Progenitor cell of endocrine pancreas (in vitro differentiated cells): ENCODE data around the gene ANKRD33. TPM values are rescaled to one million over a fixed set of nuclear protein-coding genes. Genes with fewer than 3 reads are reported as not detected.
"Not testable (repeated sequence)": the region's sequence is repeated elsewhere in the genome, so short reads cannot be mapped to it uniquely, and the experiment has no call there.

Experiments
- DNase-seq: peaks from one replicate; pipeline ENCODE4 v3.0.0; 2021; ENCODE audit warnings: low spot score; ENCODE audit not compliant: unreplicated experiment
- H3K27ac Mint-ChIP-seq: 2 replicates; pipeline ENCODE4 v1.8.0; 2021; ENCODE audit warnings: mild to moderate bottlenecking, moderate library complexity, mixed read lengths
- H3K27me3 Mint-ChIP-seq: 2 replicates; pipeline ENCODE4 v1.8.0; 2021; ENCODE audit warnings: mixed read lengths
- H3K36me3 Mint-ChIP-seq: 2 replicates; pipeline ENCODE4 v1.8.0; 2022; ENCODE audit warnings: mixed read lengths; ENCODE audit not compliant: insufficient read depth
- H3K4me1 Mint-ChIP-seq: 2 replicates; pipeline ENCODE4 v1.8.0; 2021; ENCODE audit warnings: low read depth, mixed read lengths
- H3K4me3 Mint-ChIP-seq: 2 replicates; pipeline ENCODE4 v1.8.0; 2021; ENCODE audit warnings: low read depth, mild to moderate bottlenecking, moderate library complexity, mixed read lengths
- H3K9me3 Mint-ChIP-seq: 2 replicates; pipeline ENCODE4 v1.8.0; 2021; ENCODE audit warnings: low read depth, mixed read lengths
- total RNA-seq: library from RNA; stranded (reverse); gene quantifications from 2 replicates; pipeline ENCODE4 v1.2.1, GENCODE V29; 2021
- TF ChIP-seq, protein P1 (sequence below): fragments of 200-600 bp; sonication (generic); IDR thresholded peaks from one replicate; pipeline ENCODE4 v1.5.0; 2021; ENCODE audit warnings: antibody characterized with exemption, mild to moderate bottlenecking; ENCODE audit not compliant: unreplicated experiment

Gene ANKRD33
- total RNA-seq, 1 donor from 2014 or later, result 0.14 TPM

DNA sequence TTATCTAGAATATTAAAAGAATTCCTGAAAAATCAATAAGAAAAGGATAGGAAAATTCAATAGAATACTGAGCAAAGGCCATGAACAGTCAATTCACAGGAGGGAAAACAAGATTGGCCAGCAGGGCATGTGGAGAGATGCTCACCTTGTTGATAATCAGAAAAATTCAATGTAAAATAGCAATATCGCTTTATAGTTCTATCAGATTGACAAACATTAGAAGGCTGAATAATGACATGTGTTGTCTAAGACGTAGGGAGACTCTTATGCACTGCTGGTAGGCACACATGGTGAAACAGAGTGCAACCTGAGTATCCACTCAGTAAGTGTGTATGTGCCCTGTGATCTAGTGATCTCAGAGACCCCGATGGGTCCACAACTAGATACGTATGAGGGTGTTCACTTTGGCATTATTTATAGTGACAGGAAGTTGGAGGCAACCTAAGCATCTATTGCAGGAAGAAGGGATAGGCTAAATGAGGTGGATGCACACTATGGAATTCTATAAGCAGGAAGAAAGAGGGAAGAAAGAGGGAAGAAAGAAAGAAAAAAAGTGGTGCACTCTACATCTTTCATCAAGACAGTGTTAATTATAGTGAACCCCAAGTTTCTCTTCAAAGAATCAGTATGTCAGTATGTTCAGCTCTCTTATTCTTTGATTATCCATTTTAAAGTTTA, 3.8 kb upstream of the ANKRD33 start:
- no peak overlapping the region for H3K4me3 Mint-ChIP-seq
- H3K4me1 Mint-ChIP-seq, result no peaks in the 10 kb centered on the region
- no peak for DNase-seq
- H3K27ac Mint-ChIP-seq, result no peak overlapping the region
- H3K36me3 Mint-ChIP-seq, result no peaks in the 10 kb centered on the region
- H3K27me3 Mint-ChIP-seq, result peaks cover 15% of the 10 kb centered on the region
- TF ChIP-seq, protein P1, sequence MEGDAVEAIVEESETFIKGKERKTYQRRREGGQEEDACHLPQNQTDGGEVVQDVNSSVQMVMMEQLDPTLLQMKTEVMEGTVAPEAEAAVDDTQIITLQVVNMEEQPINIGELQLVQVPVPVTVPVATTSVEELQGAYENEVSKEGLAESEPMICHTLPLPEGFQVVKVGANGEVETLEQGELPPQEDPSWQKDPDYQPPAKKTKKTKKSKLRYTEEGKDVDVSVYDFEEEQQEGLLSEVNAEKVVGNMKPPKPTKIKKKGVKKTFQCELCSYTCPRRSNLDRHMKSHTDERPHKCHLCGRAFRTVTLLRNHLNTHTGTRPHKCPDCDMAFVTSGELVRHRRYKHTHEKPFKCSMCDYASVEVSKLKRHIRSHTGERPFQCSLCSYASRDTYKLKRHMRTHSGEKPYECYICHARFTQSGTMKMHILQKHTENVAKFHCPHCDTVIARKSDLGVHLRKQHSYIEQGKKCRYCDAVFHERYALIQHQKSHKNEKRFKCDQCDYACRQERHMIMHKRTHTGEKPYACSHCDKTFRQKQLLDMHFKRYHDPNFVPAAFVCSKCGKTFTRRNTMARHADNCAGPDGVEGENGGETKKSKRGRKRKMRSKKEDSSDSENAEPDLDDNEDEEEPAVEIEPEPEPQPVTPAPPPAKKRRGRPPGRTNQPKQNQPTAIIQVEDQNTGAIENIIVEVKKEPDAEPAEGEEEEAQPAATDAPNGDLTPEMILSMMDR, result no peak
- H3K9me3 Mint-ChIP-seq, result peaks cover 6% of the 10 kb centered on the region

DNA sequence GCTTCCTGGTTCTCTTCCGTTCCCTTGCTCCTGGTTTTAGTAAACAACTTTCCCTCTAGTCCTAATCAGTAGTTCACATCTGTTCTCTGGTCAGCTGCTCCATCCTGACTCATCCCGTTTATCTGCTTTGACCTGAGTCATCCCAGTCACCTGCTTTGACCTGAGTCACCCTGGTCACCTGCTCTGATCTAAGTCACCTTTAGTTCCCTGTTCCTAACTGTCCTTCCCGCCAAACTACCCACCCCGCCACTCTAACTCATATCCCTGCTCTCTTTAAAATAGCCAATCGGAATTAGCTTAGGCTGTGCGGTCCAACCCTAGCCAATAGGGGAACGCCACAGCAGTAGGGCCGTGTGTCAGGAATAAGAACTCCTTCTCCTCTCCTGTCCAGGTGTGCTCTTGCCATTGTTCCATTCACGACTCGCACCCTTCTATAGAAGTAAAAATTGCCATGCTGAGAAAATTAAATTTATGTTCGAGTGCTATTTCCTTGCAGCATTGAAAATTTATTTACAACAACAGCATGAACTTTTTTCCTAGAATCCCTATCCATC, 3.1 kb upstream of the ANKRD33 start:
- TF ChIP-seq, protein P1, result no peak
- Mint-ChIP-seq H3K36me3 (no peaks in the 10 kb centered on the region), H3K9me3 (peaks cover 6% of the 10 kb centered on the region), H3K27me3 (peaks cover 15% of the 10 kb centered on the region), H3K27ac (no peak overlapping the region), H3K4me1 (no peaks in the 10 kb centered on the region), H3K4me3 (no peak overlapping the region)
- DNase-seq, result no peak

DNA sequence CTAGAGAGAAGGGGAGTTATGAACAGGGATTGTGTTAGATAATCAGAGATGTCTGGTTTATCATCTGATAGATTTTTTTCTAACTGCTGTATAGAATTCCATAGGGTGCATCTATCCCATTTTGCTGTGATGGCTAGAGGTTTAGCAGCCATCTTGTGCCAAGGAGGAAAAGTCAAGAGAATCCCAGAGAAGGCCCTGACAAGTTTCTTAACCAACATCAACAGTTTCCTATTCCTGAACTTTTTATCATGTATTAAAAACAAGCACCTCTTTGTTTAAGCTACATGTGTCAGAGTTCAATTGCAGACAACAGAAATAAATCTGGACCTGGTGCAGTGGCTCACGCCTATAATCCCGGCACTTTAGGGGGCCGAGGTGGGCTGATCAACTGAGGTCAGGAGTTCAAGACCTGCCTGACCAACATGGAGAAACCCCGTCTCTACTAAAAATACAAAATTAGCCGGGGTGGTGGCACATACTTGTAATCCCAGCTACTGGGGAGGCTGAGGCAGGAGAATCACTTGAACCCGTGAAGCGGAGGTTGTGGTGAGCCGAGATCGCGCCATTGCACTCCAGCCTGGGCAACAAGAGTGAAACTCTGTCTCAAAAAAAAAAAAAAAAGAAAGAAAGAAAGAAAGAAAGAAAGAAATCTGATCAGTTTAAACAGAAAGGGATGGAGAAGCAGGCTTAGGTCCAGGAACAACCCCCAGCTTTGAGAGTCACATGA, 2.4 kb upstream of the ANKRD33 start:
- not testable (repeated sequence) for H3K36me3 Mint-ChIP-seq, DNase-seq, H3K4me3 Mint-ChIP-seq, H3K9me3 Mint-ChIP-seq, H3K27ac Mint-ChIP-seq, H3K4me1 Mint-ChIP-seq
- H3K27me3 Mint-ChIP-seq, result peaks cover 17% of the 10 kb centered on the region

GRCh38 chr12:51886021-51886710, 1.7 kb upstream of the ANKRD33 start:
- TF ChIP-seq, protein P1, result no peak
- Mint-ChIP-seq H3K4me3 (no peak overlapping the region), H3K27ac (no peak overlapping the region), H3K27me3 (peaks cover 17% of the 10 kb centered on the region), H3K4me1 (peaks cover 3% of the 10 kb centered on the region), H3K9me3 (peaks cover 6% of the 10 kb centered on the region), H3K36me3 (no peaks in the 10 kb centered on the region)
- DNase-seq, result no peak

- Mint-ChIP-seq H3K36me3 (no peaks in the 10 kb centered on the region), H3K9me3 (peaks cover 6% of the 10 kb centered on the region), H3K4me3 (peak overlapping the region; percentile 33), H3K27ac (peak overlapping the region; percentile 49), H3K4me1 (peaks cover 7% of the 10 kb centered on the region), H3K27me3 (peaks cover 17% of the 10 kb centered on the region)
- TF ChIP-seq, protein P1, result no peak
- no peak for DNase-seq
Measured at GRCh38 chr12:51888316-51889215, 663 bp downstream of the ANKRD33 start.
